CD4-positive, alpha-beta T cell treated with Interleukin-4 for 1 hour (primary cell): ENCODE measurements around the gene ATP5PB.

ENCODE experiments used
- DNase-seq, 2 donors: peaks; one replicate each; pipeline ENCODE4 v3.0.0-alpha.2; 2020 to 2022

ATP5PB gene

GRCh38 chr1:111476214-111476613 lies 26.9 kb downstream of the ATP5PB start:
- DNase-seq, result no peak

GRCh38 chr1:111476761-111477309 lies 27.6 kb downstream of the ATP5PB start:
- DNase-seq, result peak; percentile 38 to 66

GRCh38 chr1:111480674-111481073 lies 31.4 kb downstream of the ATP5PB start:
- no peak for DNase-seq

- DNase-seq, result peak; percentile 68 to 75
Observed at GRCh38 chr1:111481387-111482221, 32.3 kb downstream of the ATP5PB start.

DNA sequence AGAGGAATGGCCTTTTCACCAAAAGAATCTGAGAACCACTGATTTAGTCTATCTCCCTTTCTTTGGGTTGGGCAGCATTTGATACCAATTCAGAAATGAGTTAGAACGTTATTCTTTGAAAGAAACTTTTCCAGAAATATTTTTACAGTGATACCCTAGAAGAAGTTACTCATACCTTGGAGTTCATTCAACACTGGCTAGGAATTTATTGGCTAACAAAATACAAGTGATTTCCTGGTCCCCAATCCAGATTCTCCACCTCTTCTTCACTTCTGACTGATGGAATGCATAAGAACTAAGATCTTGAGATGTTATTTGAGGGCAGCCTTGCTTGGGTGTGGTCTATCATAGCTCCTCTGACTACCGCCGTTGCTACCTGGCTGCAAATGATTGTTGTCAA lies 33.9 kb downstream of the ATP5PB start:
- no peak for DNase-seq

DNA sequence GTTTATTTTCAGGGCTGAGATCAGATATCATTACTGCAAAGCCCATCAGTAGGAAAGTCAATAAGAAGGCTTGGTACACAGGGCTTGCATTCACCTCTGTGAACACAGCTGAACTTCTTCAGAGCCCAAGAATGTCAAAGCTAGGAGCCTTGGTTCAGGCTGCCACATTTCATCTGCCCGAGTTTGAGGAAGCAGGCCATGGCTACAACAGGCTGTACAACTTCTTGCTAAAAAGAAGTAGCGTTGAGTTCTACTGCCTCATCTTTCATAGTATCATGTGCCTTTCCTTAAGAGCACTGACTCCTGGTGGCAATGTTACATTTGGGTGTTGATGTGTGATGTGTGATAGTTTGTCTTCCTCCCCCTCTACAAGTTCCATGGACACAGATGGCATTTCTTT lies 34.6 kb downstream of the ATP5PB start:
- DNase-seq, result no peak

GRCh38 chr1:111484391-111485026 lies 35.2 kb downstream of the ATP5PB start:
- no peak for DNase-seq

- no peak for DNase-seq
Observed at GRCh38 chr1:111486431-111486830, 37.2 kb downstream of the ATP5PB start.

- DNase-seq, result no peak
Observed at GRCh38 chr1:111487133-111487532, 37.9 kb downstream of the ATP5PB start.

DNA sequence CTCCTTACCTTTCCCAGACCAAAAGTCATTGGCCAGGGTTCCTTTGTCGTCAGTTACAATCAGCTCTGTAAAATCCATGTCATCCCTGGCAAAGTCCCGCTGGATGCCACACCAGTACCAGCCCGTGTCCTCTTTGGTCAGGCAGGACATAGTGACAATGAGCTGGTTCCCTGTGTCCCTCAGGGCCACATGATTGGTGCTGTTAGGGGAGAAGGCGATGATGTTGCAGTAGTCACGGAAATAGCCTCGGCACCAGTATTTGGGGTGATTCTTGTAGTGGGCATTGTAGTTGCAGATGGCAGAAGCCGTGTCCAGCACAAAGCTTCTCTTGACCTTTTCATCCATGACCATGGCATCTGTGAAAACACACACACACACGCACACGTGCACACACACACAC lies 39.4 kb downstream of the ATP5PB start:
- DNase-seq, result no peak

- DNase-seq, result no peak
Observed at GRCh38 chr1:111489604-111490003, 40.3 kb downstream of the ATP5PB start.

DNA sequence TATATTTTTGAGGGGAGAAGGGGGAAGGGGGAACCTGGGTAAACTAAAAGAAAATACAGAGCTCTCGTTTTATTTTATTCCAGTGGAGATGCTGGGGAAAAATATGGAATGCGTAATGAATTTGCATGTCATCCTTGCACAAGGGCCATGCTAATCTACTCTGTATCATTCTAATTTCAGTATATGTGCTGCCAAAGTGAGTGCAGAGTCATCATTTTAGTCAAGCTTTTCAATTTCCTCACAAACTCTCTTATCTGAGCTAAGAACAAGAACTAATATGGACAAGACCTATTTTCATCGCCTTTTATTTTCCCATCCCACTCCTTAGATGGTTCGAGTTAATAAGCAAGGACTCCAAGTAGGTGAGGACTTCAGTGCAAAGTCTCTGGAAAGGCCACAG lies 41.0 kb downstream of the ATP5PB start:
- DNase-seq, result no peak

DNA sequence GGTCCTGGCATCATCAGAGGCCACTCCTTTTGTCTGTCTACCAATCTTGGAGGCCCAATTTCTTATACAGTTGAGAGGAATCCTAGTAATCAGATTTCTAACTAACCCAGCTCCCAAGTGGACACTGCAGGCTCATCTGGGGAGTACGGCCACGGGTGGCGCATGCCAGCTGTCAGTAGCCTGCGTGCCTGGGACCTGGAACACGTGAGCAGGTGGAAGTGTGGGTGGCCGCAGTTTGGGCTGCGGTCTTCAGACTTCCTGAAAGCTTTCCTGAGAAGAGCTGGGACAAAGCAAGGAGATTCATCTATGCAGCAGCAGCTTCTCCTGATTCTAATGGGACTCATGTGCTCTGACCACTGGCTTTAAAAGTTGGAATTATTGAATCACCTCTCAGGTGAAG lies 41.8 kb downstream of the ATP5PB start:
- no peak for DNase-seq

GRCh38 chr1:111496398-111496797 lies 47.1 kb downstream of the ATP5PB start:
- DNase-seq, result no peak

- DNase-seq, result no peak
Observed at GRCh38 chr1:111497592-111497991, 48.3 kb downstream of the ATP5PB start.

DNA sequence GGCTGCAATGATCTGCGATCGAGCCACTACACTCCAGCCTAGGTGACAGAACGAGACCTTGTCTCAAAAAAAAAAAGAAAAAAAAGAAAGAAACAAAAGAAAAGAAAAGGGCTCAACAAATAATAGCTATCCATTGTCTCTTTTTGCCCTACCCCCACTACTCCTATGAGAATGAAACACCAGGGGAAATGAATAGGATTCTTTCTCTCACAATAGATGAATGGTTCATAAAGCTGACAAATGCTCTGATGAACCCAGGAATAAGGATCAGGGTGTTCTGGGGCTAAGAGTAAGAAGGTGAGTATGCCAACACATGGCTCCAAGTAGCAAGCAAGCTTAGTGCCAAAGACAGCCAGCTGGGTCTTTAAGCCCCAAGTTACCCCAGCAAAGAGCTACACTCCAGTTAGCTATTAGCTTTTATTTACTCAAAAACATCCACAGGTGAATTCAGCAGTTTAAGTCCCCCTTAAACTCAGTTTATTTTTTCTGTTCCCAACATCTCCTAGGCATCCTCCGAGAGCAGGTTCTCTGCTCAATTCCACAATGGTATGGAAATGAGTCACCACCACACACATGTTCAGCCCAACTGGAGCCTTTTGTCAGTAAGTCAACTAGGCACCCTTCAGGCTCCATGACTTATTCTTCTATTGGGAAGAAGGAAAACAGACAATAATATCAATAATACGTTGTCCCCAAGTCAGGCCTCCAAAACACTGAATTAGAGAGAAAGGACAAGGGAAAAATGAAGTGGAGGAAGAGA lies 49.9 kb downstream of the ATP5PB start:
- no peak for DNase-seq

GRCh38 chr1:111501645-111502044 lies 52.4 kb downstream of the ATP5PB start:
- no peak for DNase-seq

DNA sequence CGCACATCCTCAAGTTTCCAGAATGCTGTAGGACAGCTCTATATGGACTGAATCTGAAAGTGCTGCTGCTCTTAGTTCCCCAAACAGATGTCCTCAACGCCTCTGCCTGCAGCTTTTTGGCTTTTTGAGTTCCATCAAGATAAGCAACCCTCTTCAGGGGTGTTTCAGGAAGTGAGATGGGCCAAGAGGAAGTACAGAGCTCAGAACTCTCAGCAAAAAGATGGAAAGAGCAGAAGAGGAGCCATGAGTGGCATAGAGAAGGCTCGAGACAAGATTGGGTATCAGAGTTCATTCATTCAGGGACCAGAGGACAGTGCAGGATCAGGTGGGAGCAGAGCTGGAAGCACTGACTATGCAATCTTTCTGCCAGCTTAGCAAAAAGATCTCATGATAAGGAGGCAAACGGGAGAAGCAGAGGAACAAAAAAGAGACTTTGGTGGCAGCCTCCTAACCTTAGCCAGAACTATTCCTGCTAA lies 54.4 kb downstream of the ATP5PB start, which contains the start of the genes ADORA3 and TMIGD3:
Gene ADORA3 (minus strand): TSS at position 49 of the 476 bp plus-strand sequence. CDS start 279 bp downstream, outside the sequence.
Gene TMIGD3 (minus strand): TSS at position 49 of the 476 bp plus-strand sequence. CDS start 279 bp downstream, outside the sequence.
- DNase-seq, result peak; percentile 34 to 41

- DNase-seq, result no peak
Observed at GRCh38 chr1:111504097-111504496, 54.8 kb downstream of the ATP5PB start.

- DNase-seq, result peak; percentile 24 to 70
Observed at GRCh38 chr1:111505641-111506119, 56.4 kb downstream of the ATP5PB start.

DNA sequence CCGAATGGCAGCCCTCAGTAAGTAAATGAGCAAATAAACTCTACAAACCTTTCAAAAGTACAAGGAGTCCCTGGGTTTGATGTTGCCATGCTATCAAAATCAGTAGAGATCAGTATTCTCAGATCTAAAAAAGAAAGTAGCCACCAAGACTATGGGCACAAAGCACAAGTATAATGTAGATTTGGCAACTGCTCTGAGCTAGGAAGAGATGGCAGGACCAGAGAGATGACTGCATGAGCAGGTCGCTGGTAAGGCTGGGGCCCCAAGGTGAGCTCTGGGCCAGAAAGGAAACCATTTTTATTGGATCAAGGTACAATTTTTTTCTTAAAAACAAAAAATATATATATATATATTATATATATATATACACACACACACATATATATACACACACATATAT lies 57.3 kb downstream of the ATP5PB start:
- no peak for DNase-seq

GRCh38 chr1:111507411-111508201 lies 58.3 kb downstream of the ATP5PB start:
- DNase-seq, result peak; percentile 78 to 85
